SK-N-SH treated with all-trans-retinoic acid at 6 μM for 48 hours (cell line): ENCODE measurements around the gene SCG2.

ENCODE experiments used
- BACH2 ChIP-seq: fragments of 250-450 bp; sonication (Bioruptor Pico); IDR thresholded peaks from 2 replicates; pipeline ENCODE4 v1.9.0; 2021; ENCODE audit warnings: mild to moderate bottlenecking, borderline replicate concordance
- CREB5 ChIP-seq: fragments of 250-450 bp; sonication (Bioruptor Pico); IDR thresholded peaks from 2 replicates; pipeline ENCODE4 v1.5.1; 2020; ENCODE audit warnings: low read depth, mild to moderate bottlenecking, moderate library complexity
- CSDC2 ChIP-seq: fragments of 250-450 bp; sonication (Bioruptor Pico); IDR thresholded peaks from 2 replicates; pipeline ENCODE4 v1.5.0; 2020; ENCODE audit warnings: mild to moderate bottlenecking, moderate library complexity
- ESRRG ChIP-seq: fragments of 250-450 bp; sonication (Bioruptor Pico); IDR thresholded peaks from 2 replicates; pipeline ENCODE4 v1.6.1; 2021; ENCODE audit warnings: mild to moderate bottlenecking
- ISL1 ChIP-seq: fragments of 250-450 bp; sonication (Bioruptor Pico); IDR thresholded peaks from 2 replicates; pipeline ENCODE4 v2.1.2; 2022; ENCODE audit warnings: mild to moderate bottlenecking, moderate library complexity
- PATZ1 ChIP-seq: fragments of 250-450 bp; sonication (Bioruptor Pico); IDR thresholded peaks from 2 replicates; pipeline ENCODE4 v1.8.0; 2020; ENCODE audit warnings: mild to moderate bottlenecking, moderate library complexity, borderline replicate concordance
- RARB ChIP-seq: fragments of 250-450 bp; sonication (Bioruptor Pico); IDR thresholded peaks from 2 replicates; pipeline ENCODE4 v1.8.0; 2021; ENCODE audit warnings: mild to moderate bottlenecking, moderate library complexity
- TCF4 ChIP-seq: fragments of 250-450 bp; sonication (Bioruptor Pico); IDR thresholded peaks from 2 replicates; pipeline ENCODE4 v1.8.0; 2021; ENCODE audit warnings: mild to moderate bottlenecking, moderate library complexity, borderline replicate concordance
- TOX ChIP-seq: fragments of 250-450 bp; sonication (Bioruptor Pico); IDR thresholded peaks from 2 replicates; pipeline ENCODE4 v1.8.0; 2021; ENCODE audit warnings: mild to moderate bottlenecking, moderate library complexity, borderline replicate concordance
- ZC3H10 ChIP-seq: fragments of 250-450 bp; sonication (Bioruptor Pico); IDR thresholded peaks from 2 replicates; pipeline ENCODE4 v1.5.1; 2021; ENCODE audit warnings: mild to moderate bottlenecking, moderate library complexity
- ZFP3 ChIP-seq: fragments of 250-450 bp; sonication (Bioruptor Pico); IDR thresholded peaks from 2 replicates; pipeline ENCODE4 v1.5.0; 2020; ENCODE audit warnings: mild to moderate bottlenecking, moderate library complexity
- ZFP30 ChIP-seq: fragments of 450-650 bp; formaldehyde crosslinking; IDR thresholded peaks from 2 replicates; pipeline ENCODE4 v1.5.0; 2022; ENCODE audit warnings: mild to moderate bottlenecking, moderate library complexity
- ZNF565 ChIP-seq: fragments of 450-650 bp; formaldehyde crosslinking; conservative IDR thresholded peaks from 2 replicates; pipeline ENCODE4 v1.5.0; 2020; ENCODE audit warnings: low read depth, mild to moderate bottlenecking, moderate library complexity
- ZNF8 ChIP-seq: fragments of 450-650 bp; formaldehyde crosslinking; IDR thresholded peaks from 2 replicates; pipeline ENCODE4 v1.5.0; 2020; ENCODE audit warnings: mild to moderate bottlenecking, moderate library complexity

GRCh38 chr2:223633656-223634055 is 31.5 kb upstream of the SCG2 start:
- TF ChIP-seq TOX (CRISPR knock-in tag) (no peak), ZNF8 (CRISPR knock-in tag) (no peak), CREB5 (no peak), PATZ1 (no peak), ZFP30 (CRISPR knock-in tag) (no peak), ISL1 (no peak), ZC3H10 (no peak), CSDC2 (CRISPR knock-in tag) (no peak), RARB (CRISPR knock-in tag) (no peak), ZNF565 (CRISPR knock-in tag) (no peak), BACH2 (CRISPR knock-in tag) (no peak), ESRRG (CRISPR knock-in tag) (no peak), ZFP3 (CRISPR knock-in tag) (no peak), TCF4 (no peak)
